A549 (cell line): ENCODE results near the gene TEF. TPM values are rescaled to one million over a fixed set of nuclear protein-coding genes. Genes with fewer than 3 reads are reported as not detected.

Experiments
- ATAC-seq, 2 experiments: fragments of 200-7000 bp in 1 of 2; fragments of >200 bp in 1 of 2; cut with Nextera tagmentation in 1 of 2; cut with Tn5 transposase in 1 of 2; 3 replicates each; pipeline versions ENCODE4 v1.8.0 to v1.9.1; 2018 to 2020; ENCODE audit warnings: mild to moderate bottlenecking in 1 of 2, moderate library complexity in 1 of 2
- CTCF ChIA-PET: fragments of 300-600 bp; sonication (Branson Sonifier 250); formaldehyde crosslinking; extraction: SDS; loops from one replicate; lab custom pipeline; 2021; ENCODE audit warnings: antibody characterized with exemption, inconsistent platforms; lab: Yijun Ruan, JAX
- POLR2A ChIA-PET: fragments of 350-600 bp; formaldehyde crosslinking; extraction: SDS; loops from one replicate; lab custom pipeline; 2021; ENCODE audit warnings: antibody characterized with exemption, inconsistent platforms; lab: Yijun Ruan, JAX
- DNase-seq, 2 experiments: peaks; one replicate each; pipeline versions ENCODE4 v3.0.0 to v3.0.0-alpha.2; 2011 to 2016; ENCODE audit warnings: low read depth in 1 of 2, low spot score in 1 of 2
- FAIRE-seq: peaks from 2 replicates; lab custom pipeline; 2011; peaks lifted over from hg19 to GRCh38; lab: Jason Lieb, UNC
- H3K27ac ChIP-seq, 2 experiments: fragments of >200 bp; sonication (Bioruptor Twin); formaldehyde crosslinking; 3 replicates each; pipeline ENCODE4 v1.5.1; 2016 to 2017
- H3K4me1 ChIP-seq: fragments of >200 bp; sonication (Bioruptor Twin); formaldehyde crosslinking; 3 replicates; pipeline ENCODE4 v1.6.1; 2016
- H3K4me2 ChIP-seq: fragments of >200 bp; sonication (Bioruptor Twin); formaldehyde crosslinking; 3 replicates; pipeline ENCODE4 v1.6.1; 2016
- H3K4me3 ChIP-seq: fragments of >200 bp; sonication (Bioruptor Twin); formaldehyde crosslinking; 3 replicates; pipeline ENCODE4 v1.5.1; 2016
- H3K9me3 ChIP-seq: fragments of >200 bp; sonication (Bioruptor Twin); formaldehyde crosslinking; 3 replicates; pipeline ENCODE4 v1.6.1; 2016
- BHLHE40 ChIP-seq: IDR thresholded peaks from 2 replicates; pipeline ENCODE4 v1.6.1; 2012; ENCODE audit warnings: low read depth, low read length, inconsistent platforms
- CBX8 ChIP-seq: fragments of 200-600 bp; sonication (generic); IDR thresholded peaks from 2 replicates; pipeline ENCODE4 v1.6.1; 2016
- CHD2 ChIP-seq: fragments of 150-350 bp; IDR thresholded peaks from 2 replicates; pipeline ENCODE4 v1.6.1; 2014; ENCODE audit warnings: low read length; ENCODE audit not compliant: partially characterized antibody
- ELK1 ChIP-seq: fragments of 150-350 bp; IDR thresholded peaks from 2 replicates; pipeline ENCODE4 v1.6.1; 2014; ENCODE audit warnings: low read depth, mild to moderate bottlenecking, low read length
- ESRRA ChIP-seq: fragments of 150-350 bp; IDR thresholded peaks from 2 replicates; pipeline ENCODE4 v1.6.1; 2014; ENCODE audit warnings: mild to moderate bottlenecking, low read length, borderline replicate concordance
- FOXS1 ChIP-seq: fragments of 250-450 bp; sonication (Bioruptor Pico); IDR thresholded peaks from 2 replicates; pipeline ENCODE4 v1.5.0; 2020; ENCODE audit warnings: mild to moderate bottlenecking, moderate library complexity
- GATA3 ChIP-seq: IDR thresholded peaks from 2 replicates; pipeline ENCODE4 v1.6.1; 2012; ENCODE audit warnings: borderline replicate concordance
- HDAC2 ChIP-seq: fragments of 200-600 bp; sonication (generic); IDR thresholded peaks from 2 replicates; pipeline ENCODE4 v1.6.1; 2016
- HEYL ChIP-seq: fragments of 250-450 bp; sonication (Bioruptor Pico); IDR thresholded peaks from 2 replicates; pipeline ENCODE4 v1.8.0; 2021; ENCODE audit warnings: mild to moderate bottlenecking, moderate library complexity
- HMGXB4 ChIP-seq: fragments of 250-450 bp; sonication (Bioruptor Pico); IDR thresholded peaks from 2 replicates; pipeline ENCODE4 v1.5.0; 2021; ENCODE audit warnings: mild to moderate bottlenecking, moderate library complexity, borderline replicate concordance
- HOXA7 ChIP-seq: fragments of 250-450 bp; sonication (Bioruptor Pico); IDR thresholded peaks from 2 replicates; pipeline ENCODE4 v1.5.0; 2020; ENCODE audit warnings: mild to moderate bottlenecking, moderate library complexity
- HOXB5 ChIP-seq: fragments of 250-450 bp; sonication (Bioruptor Pico); IDR thresholded peaks from 2 replicates; pipeline ENCODE4 v1.5.0; 2020; ENCODE audit warnings: mild to moderate bottlenecking, moderate library complexity
- KDM1A ChIP-seq: fragments of 200-600 bp; sonication (generic); IDR thresholded peaks from 2 replicates; pipeline ENCODE4 v1.6.1; 2016; ENCODE audit warnings: low read depth, mild to moderate bottlenecking
- KDM5A ChIP-seq: fragments of 200-600 bp; sonication (generic); IDR thresholded peaks from 2 replicates; pipeline ENCODE4 v1.6.1; 2016; ENCODE audit warnings: antibody characterized with exemption, mild to moderate bottlenecking
- PHF8 ChIP-seq: fragments of 200-600 bp; sonication (generic); IDR thresholded peaks from 2 replicates; pipeline ENCODE4 v1.6.1; 2016; ENCODE audit warnings: low read depth, mild to moderate bottlenecking, antibody characterized with exemption, moderate library complexity, borderline replicate concordance
- USF2 ChIP-seq: fragments of 450-650 bp; IDR thresholded peaks from 2 replicates; pipeline ENCODE4 v1.6.1; 2014; ENCODE audit warnings: antibody characterized with exemption
- ZNF302 ChIP-seq: fragments of 250-450 bp; sonication (Bioruptor Pico); IDR thresholded peaks from 2 replicates; pipeline ENCODE4 v1.9.0; 2021; ENCODE audit warnings: inconsistent platforms, mild to moderate bottlenecking, moderate library complexity
- WGBS: methylation state at CpG from one replicate; pipeline ENCODE4 v1.1.6; 2017; ENCODE audit errors: missing lambda C conversion rate; 5-methylcytosine and 5-hydroxymethylcytosine counted together
- polyA plus RNA-seq, 4 experiments: library from polyadenylated mRNA; depleted of rRNA in 3 of 4; stranded (reverse); fragments of >200 nt; fragmentation: RNase III in 1 of 4; extraction: RNeasy Plus Mini Kit Qiagen cat#74134 plus additional on column Dnase treatment in 1 of 4; gene quantifications; 2 replicates in 3 of 4; 3 replicates in 1 of 4; pipeline ENCODE4 v1.2.3, GENCODE V29; 2011 to 2017

TEF gene
- polyA plus RNA-seq, 2 of the 4 experiments (the other 2 are of a cell fraction), result 1.4 to 2.8 TPM

GRCh38 chr22:41359376-41359775 is 22.4 kb upstream of the TEF start:
- H3K4me2 ChIP-seq, result no peak overlapping the region
- ChIA-PET CTCF (interaction anchor here (0.6 to 1.4 kb wide), 2 partner anchors 44 to 523 kb away, joined by 3 read pairs; no protein-coding TSS in a partner anchor), POLR2A (no interaction called here)
- DNase-seq, result no peak
- TF ChIP-seq ZNF302 (CRISPR knock-in tag), result no peak
- no peak for TF ChIP-seq USF2
- no peak for TF ChIP-seq KDM1A
- TF ChIP-seq HDAC2, result no peak
- no peak for TF ChIP-seq HOXB5 (CRISPR knock-in tag)
- no peak for TF ChIP-seq CHD2
- TF ChIP-seq ELK1, result no peak
- TF ChIP-seq, all 56 proteins: peak for 0
- FAIRE-seq, result no peak
- 94% methylated on average over 4 of the region's 4 CpGs for WGBS
- no peak for ATAC-seq
- Histone ChIP-seq H3K9me3 (no peaks in the 10 kb centered on the region), H3K4me3 (no peak overlapping the region), H3K4me1 (peaks cover 11% of the 10 kb centered on the region; the same call in 2 of the 3 replicates), H3K27ac (no peak overlapping the region)

GRCh38 chr22:41360126-41360525 is 21.6 kb upstream of the TEF start:
- 44% methylated on average over 8 of the region's 11 CpGs for WGBS
- no peak overlapping the region for H3K4me2 ChIP-seq
- peaks cover 11% of the 10 kb centered on the region; the same call in 2 of the 3 replicates for H3K4me1 ChIP-seq
- peak in 1 of 2 experiments; percentile 44; a peak in 3 of 6 replicates for ATAC-seq
- POLR2A ChIA-PET, result no interaction called here
- CTCF ChIA-PET, result interaction anchor here (0.6 to 1.4 kb wide), 3 partner anchors 10 to 43 kb away, joined by 3 to 4 read pairs (median 3); no protein-coding TSS in a partner anchor
- no peak for DNase-seq
- no peak overlapping the region for H3K27ac ChIP-seq
- FAIRE-seq, result no peak
- TF ChIP-seq ESRRA (no peak), HOXA7 (CRISPR knock-in tag) (no peak), HMGXB4 (CRISPR knock-in tag) (no peak)
- TF ChIP-seq, all 56 proteins: peak for 0
- Histone ChIP-seq H3K9me3 (no peaks in the 10 kb centered on the region), H3K4me3 (no peak overlapping the region)

GRCh38 chr22:41361716-41362310 is 19.9 kb upstream of the TEF start:
- ATAC-seq, result no peak
- TF ChIP-seq PHF8 (no peak), FOXS1 (CRISPR knock-in tag) (no peak), CBX8 (no peak), ESRRA (no peak), GATA3 (no peak), HMGXB4 (CRISPR knock-in tag) (no peak), HOXB5 (CRISPR knock-in tag) (no peak), BHLHE40 (no peak), HEYL (CRISPR knock-in tag) (no peak), KDM5A (no peak)
- Histone ChIP-seq H3K4me1 (peaks cover 13% of the 10 kb centered on the region; the same call in 2 of the 3 replicates), H3K4me2 (no peak overlapping the region), H3K4me3 (no peak overlapping the region), H3K9me3 (no peaks in the 10 kb centered on the region), H3K27ac (no peak overlapping the region)
- CTCF ChIA-PET, result no interaction called here
- FAIRE-seq, result no peak
- no peak for DNase-seq
- 91% methylated on average over 13 of the region's 13 CpGs for WGBS
- POLR2A ChIA-PET, result no interaction called here
